Breast epithelium (tissue), 4 donors: ENCODE measurements around the gene SNX24. TPM values are rescaled to one million over a fixed set of nuclear protein-coding genes. Genes with fewer than 3 reads are reported as not detected.

Experiments
- DNase-seq, 2 donors: peaks; one replicate each; pipeline ENCODE4 v3.0.0-alpha.2; 2019; ENCODE audit warnings: low spot score in 2 of 2
- H3K27ac ChIP-seq, 2 donors: fragments of 200-600 bp; sonication (generic) in 1 of 2; one replicate each; pipeline ENCODE4 v1.5.1; 2016 to 2019; ENCODE audit warnings: mild to moderate bottlenecking in 1 of 2
- H3K27me3 ChIP-seq, 2 donors: fragments of 200-600 bp; sonication (generic) in 1 of 2; one replicate each; pipeline versions ENCODE4 v1.5.1 to v1.6.0; 2017 to 2019; ENCODE audit warnings: control low read depth in 1 of 2, mild to moderate bottlenecking in 1 of 2
- H3K36me3 ChIP-seq: fragments of 200-600 bp; one replicate; pipeline ENCODE4 v1.5.1; 2019
- H3K4me1 ChIP-seq, 2 donors: fragments of 200-600 bp; sonication (generic); one replicate each; pipeline ENCODE4 v1.5.1; 2016 to 2019; ENCODE audit warnings: control low read depth in 1 of 2
- H3K4me3 ChIP-seq, 3 donors: fragments of 200-600 bp; sonication (generic); 1 replicate in 2 of 3; 2 replicates in 1 of 3; pipeline ENCODE4 v1.5.1; 2016 to 2019; ENCODE audit warnings: mild to moderate bottlenecking in 3 of 3, moderate library complexity in 2 of 3
- H3K9me3 ChIP-seq, 2 donors: fragments of 200-600 bp; sonication (generic) in 1 of 2; one replicate each; pipeline ENCODE4 v1.5.1; 2016 to 2019; ENCODE audit warnings: control low read depth in 1 of 2
- CTCF ChIP-seq, 3 donors: fragments of 450-650 bp; IDR thresholded peaks; one replicate each; pipeline ENCODE4 v1.5.1; 2016 to 2017; ENCODE audit warnings: antibody characterized with exemption in 3 of 3, mild to moderate bottlenecking in 3 of 3, moderate library complexity in 3 of 3
- POLR2A ChIP-seq: fragments of 450-650 bp; IDR thresholded peaks from one replicate; pipeline ENCODE4 v1.6.1; 2016; ENCODE audit warnings: antibody characterized with exemption, mild to moderate bottlenecking, moderate library complexity
- POLR2AphosphoS5 ChIP-seq, 3 donors: sonication (generic); formaldehyde crosslinking; IDR thresholded peaks; one replicate each; pipeline ENCODE4 v1.6.1; 2017; ENCODE audit warnings: antibody characterized with exemption in 3 of 3
- intact Hi-C: fragments of 100-400 bp; cut with DNase I; formaldehyde crosslinking; loops from one replicate; pipeline ENCODE4 v1.15.1; 2023; ENCODE audit warnings: low total_unique reads
- total RNA-seq, 3 donors: library from RNA; depleted of rRNA; stranded (reverse); fragments of >200 nt; gene quantifications; one replicate each; pipeline ENCODE4 v1.1.0, GENCODE V29; 2016

The SNX24 gene
- total RNA-seq, 3 donors from 2014 or later = 13.1 to 18.4 (median 15.4) TPM

- DNase-seq = no peak
- Histone ChIP-seq H3K27ac (no peak overlapping the region), H3K9me3 (no peaks in the 10 kb centered on the region), H3K4me1 (no peaks in the 10 kb centered on the region), H3K27me3 (no peaks in the 10 kb centered on the region), H3K4me3 (no peak overlapping the region), H3K36me3 (no peaks in the 10 kb centered on the region)
- intact Hi-C loops = no loop called here
- TF ChIP-seq POLR2AphosphoS5 (IDR thresholded peaks at IDR 0.05) = no peak
Measured at GRCh38 chr5:122901346-122901745, 55.9 kb downstream of the SNX24 start.

GRCh38 chr5:122902263-122902662, 56.9 kb downstream of the SNX24 start:
- Histone ChIP-seq H3K9me3 (no peaks in the 10 kb centered on the region), H3K36me3 (no peaks in the 10 kb centered on the region), H3K4me1 (no peaks in the 10 kb centered on the region), H3K27me3 (no peaks in the 10 kb centered on the region), H3K27ac (no peak overlapping the region), H3K4me3 (no peak overlapping the region)
- intact Hi-C loops = loop anchor here (2.0 kb wide), 1 partner anchor 67 kb away; no protein-coding TSS in a partner anchor
- no peak for DNase-seq
- TF ChIP-seq POLR2A = no peak
- no peak for TF ChIP-seq POLR2AphosphoS5 (IDR thresholded peaks at IDR 0.05)
- no peak for TF ChIP-seq CTCF (IDR thresholded peaks at IDR 0.05)

GRCh38 chr5:122906768-122907167, 61.4 kb downstream of the SNX24 start:
- H3K27ac ChIP-seq = no peak overlapping the region
- no peaks in the 10 kb centered on the region for H3K4me1 ChIP-seq
- no peak for TF ChIP-seq POLR2AphosphoS5 (IDR thresholded peaks at IDR 0.05)
- no peak for TF ChIP-seq CTCF (IDR thresholded peaks at IDR 0.05)
- no peak for TF ChIP-seq POLR2A
- no peaks in the 10 kb centered on the region for H3K36me3 ChIP-seq
- H3K27me3 ChIP-seq = no peaks in the 10 kb centered on the region
- intact Hi-C loops = no loop called here
- H3K4me3 ChIP-seq = no peak overlapping the region
- no peaks in the 10 kb centered on the region for H3K9me3 ChIP-seq
- DNase-seq = no peak

DNA sequence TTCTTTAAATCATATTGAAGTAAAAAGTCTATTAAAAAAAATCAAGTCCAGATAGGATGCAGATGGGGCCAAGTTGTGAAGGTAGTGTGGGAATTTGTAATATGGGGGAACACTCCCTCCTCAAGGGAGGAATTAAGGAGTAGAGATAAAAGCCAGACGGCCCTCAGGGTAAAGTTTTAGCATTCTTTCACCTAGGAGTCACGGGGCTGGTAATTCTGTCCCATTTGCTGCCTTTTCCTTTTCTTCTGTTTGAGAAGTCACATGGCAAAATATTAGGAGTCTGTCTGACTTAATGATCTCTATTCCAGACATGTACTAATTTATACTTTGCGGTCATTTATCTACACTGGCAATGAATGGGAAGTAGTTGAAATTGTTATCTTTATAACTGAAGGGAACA, 61.9 kb downstream of the SNX24 start:
- DNase-seq = no peak
- no peak for TF ChIP-seq POLR2AphosphoS5 (IDR thresholded peaks at IDR 0.05)
- TF ChIP-seq POLR2A = no peak
- no peak for TF ChIP-seq CTCF (IDR thresholded peaks at IDR 0.05)
- intact Hi-C loops = no loop called here
- Histone ChIP-seq H3K4me3 (no peak overlapping the region), H3K27me3 (no peaks in the 10 kb centered on the region), H3K27ac (no peak overlapping the region), H3K9me3 (no peaks in the 10 kb centered on the region), H3K36me3 (no peaks in the 10 kb centered on the region), H3K4me1 (no peaks in the 10 kb centered on the region)

DNA sequence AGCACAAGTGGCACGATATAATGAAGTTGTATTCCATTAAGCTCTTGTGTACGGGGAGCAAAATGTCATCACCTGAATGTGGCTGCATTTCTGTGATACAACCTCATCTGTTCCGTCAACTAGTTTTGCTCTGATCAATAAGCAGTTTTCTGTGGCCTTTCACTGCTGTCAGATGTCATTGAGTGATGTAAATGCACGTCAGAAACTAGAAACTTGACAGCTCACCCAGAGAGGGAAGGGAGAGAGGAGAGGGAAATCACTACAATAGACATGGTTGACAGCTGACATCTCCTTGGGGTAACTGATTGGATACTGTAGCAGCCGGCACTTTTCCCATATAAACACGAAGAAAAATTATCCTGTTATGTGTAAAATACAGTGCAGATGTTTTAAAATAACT, 62.7 kb downstream of the SNX24 start:
- H3K27ac ChIP-seq = no peak overlapping the region
- intact Hi-C loops = no loop called here
- TF ChIP-seq POLR2AphosphoS5 (IDR thresholded peaks at IDR 0.05) (no peak), CTCF (IDR thresholded peaks at IDR 0.05) (no peak)
- H3K36me3 ChIP-seq = no peaks in the 10 kb centered on the region
- DNase-seq = no peak
- no peaks in the 10 kb centered on the region for H3K27me3 ChIP-seq
- no peak overlapping the region for H3K4me3 ChIP-seq
- H3K4me1 ChIP-seq = no peaks in the 10 kb centered on the region
- no peaks in the 10 kb centered on the region for H3K9me3 ChIP-seq

DNA sequence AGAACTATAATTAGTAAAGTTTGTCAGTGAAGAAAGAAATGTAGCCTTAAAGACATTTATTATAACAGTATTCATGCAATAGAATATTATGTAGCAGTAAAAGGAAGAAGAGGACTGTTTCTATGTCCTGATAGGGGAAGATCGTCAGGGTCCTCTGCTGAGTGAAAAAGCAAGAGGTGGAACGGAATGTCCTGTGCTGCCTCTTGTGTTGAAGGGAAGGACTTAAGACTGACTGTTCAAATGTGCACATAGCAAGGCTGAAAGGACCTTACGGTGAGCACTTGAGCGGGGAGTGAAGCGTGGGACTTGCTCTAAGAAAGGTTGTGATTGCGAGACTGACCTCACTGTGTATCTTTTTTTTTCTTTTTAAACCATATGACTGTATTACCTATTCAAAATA, 63.2 kb downstream of the SNX24 start:
- H3K36me3 ChIP-seq = no peaks in the 10 kb centered on the region
- intact Hi-C loops = no loop called here
- no peak overlapping the region for H3K27ac ChIP-seq
- no peak for DNase-seq
- no peak for TF ChIP-seq POLR2AphosphoS5 (IDR thresholded peaks at IDR 0.05)
- no peak for TF ChIP-seq POLR2A
- TF ChIP-seq CTCF (IDR thresholded peaks at IDR 0.05) = no peak
- H3K9me3 ChIP-seq = no peaks in the 10 kb centered on the region
- H3K27me3 ChIP-seq = no peaks in the 10 kb centered on the region
- no peak overlapping the region for H3K4me3 ChIP-seq
- H3K4me1 ChIP-seq = no peaks in the 10 kb centered on the region
